Mucosa of descending colon (tissue), 3 donors: ENCODE measurements around the gene ABCB8. TPM values are rescaled to one million over a fixed set of nuclear protein-coding genes. Genes with fewer than 3 reads are reported as not detected.

ENCODE experiments used
- ATAC-seq: fragments of 200-7000 bp; cut with Tn5 transposase; one replicate; pipeline ENCODE4 v1.9.1; 2020; ENCODE audit warnings: mild to moderate bottlenecking, moderate library complexity
- DNase-seq, 3 donors: peaks; one replicate each; pipeline ENCODE4 v3.0.0-alpha.2; 2020
- H3K36me3 ChIP-seq: fragments of 200-600 bp; one replicate; pipeline ENCODE4 v1.8.0; 2021; ENCODE audit warnings: low read depth, mild to moderate bottlenecking
- H3K4me1 ChIP-seq: fragments of 200-600 bp; one replicate; pipeline ENCODE4 v1.8.0; 2021; ENCODE audit warnings: low read depth, mild to moderate bottlenecking
- H3K4me3 ChIP-seq: fragments of 200-600 bp; one replicate; pipeline ENCODE4 v1.8.0; 2021; ENCODE audit warnings: mild to moderate bottlenecking
- H3K9me3 ChIP-seq: fragments of 200-600 bp; one replicate; pipeline ENCODE4 v1.8.0; 2021; ENCODE audit warnings: mild to moderate bottlenecking
- CTCF ChIP-seq: fragments of 200-600 bp; IDR thresholded peaks from one replicate; pipeline ENCODE4 v1.8.0; 2022; ENCODE audit warnings: antibody characterized with exemption, mild to moderate bottlenecking
- intact Hi-C, 2 donors: fragments of 100-400 bp; cut with DNase I in 1 of 2; cut with micrococcal nuclease in 1 of 2; formaldehyde crosslinking; loops; one replicate each; pipeline versions ENCODE4 v1.11.0 to v1.11.1; 2022; cut with DNase I, micrococcal nuclease
- total RNA-seq, 3 donors: library from RNA; stranded (reverse); fragmentation: NEBNext Ultra II Directional in 2 of 3; extraction: Animal tissue kit (Norgen Biotek cat#: 25700) in 2 of 3; gene quantifications; one replicate each; pipeline versions ENCODE4 v1.2.1 to v1.2.4, GENCODE V29; 2021 to 2023
- donor health status: DM: no; HTN: no; CAD: no; lungs with moderate emphysema.
- donor health status: DM: no; HTN: no; CAD: no.
- donor health status: DM: no; HTN: yes; CAD: no.

The ABCB8 gene
- total RNA-seq, 3 donors from 2014 or later: 40.1 to 44.9 (median 41.8) TPM

GRCh38 chr7:151005566-151005965 is 22.7 kb upstream of the ABCB8 start:
- no peaks in the 10 kb centered on the region for H3K4me1 ChIP-seq
- DNase-seq (no peak), ATAC-seq (no peak)

GRCh38 chr7:151006590-151007300 is 21.5 kb upstream of the ABCB8 start:
- Histone ChIP-seq H3K4me1 (peaks cover 2% of the 10 kb centered on the region), H3K9me3 (no peaks in the 10 kb centered on the region), H3K4me3 (no peak overlapping the region), H3K36me3 (no peaks in the 10 kb centered on the region)
- intact Hi-C loops: no loop called here
- DNase-seq: peak in 1 of 3 donors; percentile 56
- no peak for TF ChIP-seq CTCF
- no peak for ATAC-seq

More at GRCh38 chr7:151005566-151005965, 22.7 kb upstream of the ABCB8 start:
- no peak for TF ChIP-seq CTCF
- Histone ChIP-seq H3K36me3 (no peaks in the 10 kb centered on the region), H3K4me3 (no peak overlapping the region), H3K9me3 (no peaks in the 10 kb centered on the region)
- intact Hi-C loops: no loop called here

- no peak overlapping the region for H3K4me3 ChIP-seq
- DNase-seq: no peak
- H3K36me3 ChIP-seq: no peaks in the 10 kb centered on the region
- TF ChIP-seq CTCF: no peak
- intact Hi-C loops: no loop called here
- ATAC-seq: no peak
- no peaks in the 10 kb centered on the region for H3K9me3 ChIP-seq
- H3K4me1 ChIP-seq: peaks cover 8% of the 10 kb centered on the region
These were observed 20.8 kb upstream of the ABCB8 start for GRCh38 chr7:151007469-151007898.

GRCh38 chr7:151008143-151008510 is 20.1 kb upstream of the ABCB8 start:
- Histone ChIP-seq H3K4me3 (no peak overlapping the region), H3K4me1 (peaks cover 10% of the 10 kb centered on the region), H3K36me3 (no peaks in the 10 kb centered on the region), H3K9me3 (no peaks in the 10 kb centered on the region)
- no peak for TF ChIP-seq CTCF
- ATAC-seq (peak; percentile 11), DNase-seq (no peak)
- intact Hi-C loops: no loop called here

- H3K4me1 ChIP-seq: peaks cover 10% of the 10 kb centered on the region
- H3K9me3 ChIP-seq: no peaks in the 10 kb centered on the region
- ATAC-seq (peak; percentile 74), DNase-seq (peak; percentile 53 to 86 (median 81))
- H3K36me3 ChIP-seq: no peaks in the 10 kb centered on the region
- intact Hi-C loops: no loop called here
- H3K4me3 ChIP-seq: no peak overlapping the region
- TF ChIP-seq CTCF: peak; percentile 62
These were observed 19.5 kb upstream of the ABCB8 start for GRCh38 chr7:151008511-151009323.
